K562 (cell line): ENCODE results near the gene FADS1. TPM values are rescaled to one million over a fixed set of nuclear protein-coding genes. Genes with fewer than 3 reads are reported as not detected.

Experiments used
- ATF2 ChIP-seq: sonication (generic); formaldehyde crosslinking; IDR thresholded peaks from 2 replicates; pipeline ENCODE4 v1.8.1; 2022; ENCODE audit warnings: missing genetic modification reagents
- ATF4 ChIP-seq: fragments of 450-650 bp; formaldehyde crosslinking; IDR thresholded peaks from 2 replicates; pipeline ENCODE4 v1.4.0; 2022; ENCODE audit warnings: mild to moderate bottlenecking, moderate library complexity
- CBX3 ChIP-seq, 2 experiments: IDR thresholded peaks; 1 replicate in 1 of 2; 2 replicates in 1 of 2; pipeline ENCODE4 v1.6.1; 2012; ENCODE audit warnings: inconsistent platforms in 2 of 2, low read length in 2 of 2, borderline replicate concordance in 1 of 2, control low read depth in 1 of 2
- CEBPB ChIP-seq: fragments of 450-650 bp; IDR thresholded peaks from 2 replicates; pipeline ENCODE4 v1.6.1; 2016; ENCODE audit warnings: missing genetic modification characterization, missing compliant biosample characterization
- ELK3 ChIP-seq: fragments of 450-650 bp; formaldehyde crosslinking; IDR thresholded peaks from 2 replicates; pipeline ENCODE4 v1.4.0; 2020; ENCODE audit warnings: mild to moderate bottlenecking
- NCOA4 ChIP-seq: fragments of 450-650 bp; IDR thresholded peaks from 2 replicates; pipeline ENCODE4 v1.6.1; 2018; ENCODE audit warnings: mild to moderate bottlenecking; ENCODE audit not compliant: partially characterized antibody
- POLR2G ChIP-seq: fragments of 200-400 bp; formaldehyde crosslinking; IDR thresholded peaks from 2 replicates; pipeline ENCODE4 v1.6.1; 2017; ENCODE audit warnings: low read depth, mild to moderate bottlenecking, antibody characterized with exemption, low read length, moderate library complexity
- RBBP5 ChIP-seq: fragments of 200-600 bp; sonication (generic); IDR thresholded peaks from 2 replicates; pipeline ENCODE4 v1.6.1; 2012; ENCODE audit warnings: borderline replicate concordance, mild to moderate bottlenecking, low read length, control low read depth, inconsistent platforms; ENCODE audit not compliant: insufficient read depth, poor library complexity, severe bottlenecking
- SAP30 ChIP-seq: fragments of 200-600 bp; sonication (generic); IDR thresholded peaks from 2 replicates; pipeline ENCODE4 v1.6.1; 2012; ENCODE audit warnings: borderline replicate concordance, low read depth, mild to moderate bottlenecking, moderate library complexity, low read length, control low read depth, inconsistent platforms; ENCODE audit not compliant: insufficient read depth, poor library complexity, severe bottlenecking
- SUPT5H ChIP-seq: fragments of 450-650 bp; IDR thresholded peaks from 2 replicates; pipeline ENCODE4 v1.6.1; 2016
- ZBTB17 ChIP-seq: fragments of 450-650 bp; formaldehyde crosslinking; IDR thresholded peaks from 2 replicates; pipeline ENCODE4 v1.4.0; 2020; ENCODE audit warnings: mild to moderate bottlenecking
- ZNF318 ChIP-seq, 2 experiments: fragments of 450-650 bp; IDR thresholded peaks; 2 replicates each; pipeline ENCODE4 v1.6.1; 2016; ENCODE audit warnings: mild to moderate bottlenecking in 2 of 2, borderline replicate concordance in 1 of 2, low read depth in 1 of 2, moderate library complexity in 1 of 2
- polyA plus RNA-seq, 8 experiments: library from polyadenylated mRNA; depleted of rRNA in 4 of 8; stranded (reverse) in 5 of 8; unstranded in 3 of 8; fragments of >200 nt; fragmentation: Nextera tagmentation in 2 of 8; fragmentation: Illumina TruSeq in 1 of 8; extraction: Ambion mirVana in 2 of 8; extraction: Trizol in 1 of 8; gene quantifications; 2 replicates each; pipeline versions ENCODE4 v1.2.1 to v1.2.3, GENCODE V29; 2011 to 2014; ENCODE audit warnings: inconsistent platforms in 1 of 8, missing spikeins in 1 of 8
- total RNA-seq, 7 experiments: library from RNA; depleted of rRNA in 6 of 7; stranded (reverse); fragments of >200 nt in 6 of 7; fragmentation: Illumina TruSeq in 2 of 7; extraction: Trizol in 2 of 7; gene quantifications; 2 replicates each; pipeline versions ENCODE4 v1.2.1 to v1.2.3, GENCODE V29; 2011 to 2021; ENCODE audit warnings: low replicate concordance in 1 of 7
- TF ChIP-seq, protein P1 (sequence below): fragments of 450-650 bp; IDR thresholded peaks from 2 replicates; pipeline ENCODE4 v1.6.1; 2016; ENCODE audit warnings: low read depth, mild to moderate bottlenecking, moderate library complexity

The FADS1 gene
- total and polyA plus RNA-seq, 9 of the 15 experiments (the other 6 are each of a cell fraction or from before 2014, with no cell fraction given): 110 to 864 (median 364) TPM

GRCh38 chr11:61799665-61800284, 17.0 kb downstream of the FADS1 start (continued):
- no peak for TF ChIP-seq CBX3 (IDR thresholded peaks at IDR 0.05; ENCODE audit: borderline replicate concordance in 1 of 2, low read length in 2 of 2)
- TF ChIP-seq RBBP5: no peak
- no peak for TF ChIP-seq NCOA4
- TF ChIP-seq SUPT5H: peak; percentile 58; the same call in 1 of the 2 replicates
- TF ChIP-seq ATF2 (CRISPR knock-in tag): no peak
- 0 out of 2 replicates have a peak, but pooled peaks have one; percentile 29 for TF ChIP-seq ATF4 (CRISPR knock-in tag)
- TF ChIP-seq ELK3 (CRISPR knock-in tag): no peak
- TF ChIP-seq POLR2G: peak; percentile 51; the same call in 1 of the 2 replicates
- no peak for TF ChIP-seq ZBTB17 (CRISPR knock-in tag)
- no peak for TF ChIP-seq CEBPB (tag)
- TF ChIP-seq, protein P1, sequence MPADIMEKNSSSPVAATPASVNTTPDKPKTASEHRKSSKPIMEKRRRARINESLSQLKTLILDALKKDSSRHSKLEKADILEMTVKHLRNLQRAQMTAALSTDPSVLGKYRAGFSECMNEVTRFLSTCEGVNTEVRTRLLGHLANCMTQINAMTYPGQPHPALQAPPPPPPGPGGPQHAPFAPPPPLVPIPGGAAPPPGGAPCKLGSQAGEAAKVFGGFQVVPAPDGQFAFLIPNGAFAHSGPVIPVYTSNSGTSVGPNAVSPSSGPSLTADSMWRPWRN: no peak
- no peak for TF ChIP-seq SAP30
- no peak for TF ChIP-seq ZNF318 (IDR thresholded peaks at IDR 0.05; ENCODE audit: borderline replicate concordance in 1 of 2, low read depth in 1 of 2)
